Renal cortex interstitium (tissue), 11 donors: ENCODE data around the gene ATG4A. TPM values are rescaled to one million over a fixed set of nuclear protein-coding genes. Genes with fewer than 3 reads are reported as not detected.

Experiments
- DNase-seq, 11 donors: peaks; one replicate each; pipeline ENCODE4 v3.0.0-alpha.2; 2013; ENCODE audit warnings: low read depth in 9 of 11, low spot score in 4 of 11; ENCODE audit errors: extremely low read depth in 1 of 11
- polyA plus RNA-seq, 3 donors: library from polyadenylated mRNA; unstranded; fragments of 120-200 nt; gene quantifications; one replicate each; pipeline ENCODE4 v1.2.1, GENCODE V29; 2013; ENCODE audit not compliant: insufficient read length in 3 of 3

ATG4A gene
- polyA plus RNA-seq, 3 donors = 10.9 to 12.6 (median 10.9) TPM

DNA sequence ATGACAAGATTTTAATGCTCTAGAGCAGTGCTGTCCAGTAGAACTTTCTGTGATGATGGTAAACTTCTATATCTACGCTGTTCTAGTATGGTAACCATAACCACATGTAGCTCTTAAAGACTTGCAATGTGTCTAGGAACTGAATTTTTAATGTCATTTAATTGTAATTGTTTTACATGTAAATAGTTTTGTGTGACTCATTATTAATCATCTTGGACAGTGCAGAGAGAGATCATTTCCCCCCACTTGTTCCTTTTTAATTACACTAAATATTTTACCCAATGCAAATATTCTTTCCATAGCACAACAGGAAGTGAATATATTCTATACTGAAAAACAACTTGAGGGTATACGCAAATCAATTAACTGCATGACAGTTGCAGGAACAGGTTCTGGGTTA is 5.8 kb downstream of the ATG4A start:
- no peak for DNase-seq

DNA sequence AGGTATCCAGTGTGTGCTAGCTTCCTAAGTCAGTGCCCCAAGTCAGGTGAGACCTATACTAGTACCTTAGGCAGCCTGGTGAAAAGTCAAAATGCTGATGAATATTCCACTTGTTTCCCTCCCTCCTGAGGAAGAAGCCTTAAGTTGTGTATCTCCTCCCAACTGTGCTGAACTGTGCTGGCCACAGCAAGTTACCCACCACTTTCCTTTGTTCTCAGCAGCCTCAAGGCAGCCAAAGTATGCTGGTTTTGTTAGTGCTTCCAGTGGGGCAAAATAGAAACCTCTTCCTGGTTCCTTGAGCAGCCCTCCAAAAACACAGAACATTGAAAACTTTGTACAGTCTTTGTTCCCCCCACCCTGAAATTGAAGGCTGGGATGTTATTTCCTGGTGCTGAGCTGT is 13.9 kb downstream of the ATG4A start:
- DNase-seq = no peak

DNA sequence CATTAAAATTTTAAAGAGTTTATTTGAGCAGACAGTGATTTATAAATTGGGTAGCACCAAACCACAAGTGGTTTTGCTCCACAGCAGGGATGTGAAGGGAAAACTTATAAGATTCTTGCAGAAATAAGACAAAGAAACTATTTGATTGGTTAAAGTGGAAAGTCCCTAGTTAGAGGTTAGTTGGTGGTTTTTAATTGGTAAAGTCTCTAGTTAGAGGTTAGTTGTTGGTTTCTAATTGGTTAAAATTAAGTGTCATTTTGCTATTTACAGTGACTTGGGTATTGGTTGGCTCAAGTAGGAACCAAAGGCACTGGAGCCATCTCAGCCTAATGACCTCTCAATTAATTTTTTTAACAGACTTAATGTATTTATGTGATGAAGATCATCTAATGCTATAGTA is 23.0 kb downstream of the ATG4A start:
- DNase-seq = no peak

DNA sequence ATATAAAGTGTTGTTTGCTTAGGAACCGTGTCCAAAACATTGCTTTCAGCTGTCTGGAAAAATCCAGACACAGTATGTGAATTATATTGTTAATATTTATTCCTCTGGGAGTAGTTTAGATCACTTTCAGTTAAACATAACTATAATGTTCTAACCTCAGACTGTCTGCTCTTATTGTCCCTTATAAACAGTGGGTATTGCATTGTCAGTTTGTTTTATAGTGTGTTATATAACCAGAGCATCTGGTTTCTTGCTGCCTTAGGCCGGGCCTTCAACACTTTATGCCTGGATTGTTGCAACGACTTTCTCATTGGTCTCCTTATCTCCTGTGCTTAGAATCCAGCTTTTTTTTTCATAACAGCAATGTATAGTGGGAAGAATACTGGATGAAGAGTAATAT is 26.4 kb downstream of the ATG4A start:
- peak in 1 of 11 donors; percentile 5 for DNase-seq

DNA sequence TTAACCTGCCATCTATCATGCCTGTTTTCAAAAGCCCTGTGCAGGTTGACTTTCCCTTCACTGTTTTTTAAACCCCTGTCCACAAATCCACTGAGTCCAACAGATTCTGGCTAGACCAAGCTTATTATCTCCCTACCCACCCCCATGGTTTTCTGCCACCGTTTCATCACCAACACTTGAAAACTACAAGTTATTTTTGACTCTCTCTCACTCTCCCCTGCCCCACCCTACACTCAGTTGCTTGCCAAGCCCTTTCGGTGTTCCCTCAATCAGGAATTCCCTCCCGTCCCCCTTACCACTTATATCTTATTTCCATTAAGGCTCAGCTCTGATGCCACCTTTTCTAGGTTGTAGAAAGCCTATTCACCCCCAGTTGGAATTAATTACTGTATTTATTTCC is 29.7 kb downstream of the ATG4A start:
- no peak for DNase-seq

DNA sequence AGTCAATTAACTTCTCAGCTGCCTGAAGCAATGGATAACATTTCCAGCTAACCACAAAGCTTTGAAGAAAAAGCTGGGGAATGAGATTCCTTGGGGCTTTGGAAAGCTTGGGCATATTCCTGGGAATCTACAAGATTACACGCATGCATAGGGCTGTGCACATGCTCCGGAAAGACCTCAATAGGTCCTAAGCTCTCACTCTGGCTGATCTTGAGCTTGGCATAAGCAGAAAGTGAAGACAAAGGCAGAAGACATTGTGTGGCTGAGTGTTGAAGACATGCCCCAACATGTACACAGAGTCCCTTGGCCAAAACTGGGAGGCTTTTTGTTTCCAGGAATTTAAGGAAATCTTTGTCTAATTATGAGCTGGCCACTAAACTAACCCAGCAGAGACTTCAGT is 31.2 kb downstream of the ATG4A start:
- DNase-seq = no peak

DNA sequence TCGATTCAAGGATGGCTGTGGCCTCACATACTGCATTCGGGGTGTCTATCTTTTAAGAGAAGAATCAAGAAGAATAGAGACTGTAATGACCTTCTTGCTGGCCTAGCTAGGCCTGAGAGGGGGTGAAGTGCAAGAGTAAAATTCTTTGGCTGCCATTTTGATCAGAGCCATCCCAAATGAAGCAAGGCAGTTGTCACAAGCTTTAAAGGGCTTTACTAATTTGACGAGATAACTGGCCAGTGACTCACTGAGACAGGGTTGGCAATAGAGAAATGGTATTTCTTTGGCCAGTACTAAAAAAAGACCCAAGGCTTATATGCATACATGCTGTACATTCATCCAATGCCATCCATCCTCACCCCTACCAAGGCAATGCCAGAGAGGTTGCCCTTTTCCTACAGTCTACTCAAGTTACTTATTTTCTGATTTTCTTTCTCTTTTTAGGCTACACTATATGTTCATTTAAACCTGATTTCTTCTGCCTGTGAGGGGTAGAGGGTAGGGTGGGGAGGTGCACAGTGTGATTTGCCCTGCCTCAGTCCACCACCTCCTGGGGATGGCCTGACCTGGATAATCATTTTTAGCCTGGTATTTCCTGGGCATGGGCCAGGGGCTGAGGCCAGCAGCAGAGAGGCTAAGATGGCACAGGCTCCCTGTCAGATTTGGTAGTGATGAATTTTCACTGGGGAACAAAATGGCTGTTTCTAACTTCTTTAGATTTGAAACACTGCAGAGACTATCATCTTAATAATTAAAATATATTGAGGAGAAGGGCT is 32.2 kb downstream of the ATG4A start:
- DNase-seq = no peak

DNA sequence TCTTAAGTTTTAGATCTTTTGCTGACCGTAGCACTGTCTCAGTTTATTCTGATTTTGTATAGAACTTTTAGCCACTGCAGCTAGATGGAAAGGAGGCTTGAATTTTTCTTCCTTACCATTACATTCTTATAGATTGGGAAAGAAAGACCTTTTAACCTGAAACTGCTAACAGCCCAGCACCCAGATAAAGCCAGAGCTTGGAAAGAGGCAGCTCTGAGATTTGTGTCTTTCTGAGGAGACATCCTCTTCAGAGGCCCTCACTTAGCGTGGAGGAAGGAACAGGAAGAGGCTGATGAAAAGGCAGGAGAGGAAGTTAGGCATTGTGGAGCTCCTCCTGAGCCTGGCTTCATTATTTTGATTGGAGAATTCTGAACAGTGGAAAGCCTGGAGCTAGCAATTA is 35.1 kb downstream of the ATG4A start:
- DNase-seq = no peak

DNA sequence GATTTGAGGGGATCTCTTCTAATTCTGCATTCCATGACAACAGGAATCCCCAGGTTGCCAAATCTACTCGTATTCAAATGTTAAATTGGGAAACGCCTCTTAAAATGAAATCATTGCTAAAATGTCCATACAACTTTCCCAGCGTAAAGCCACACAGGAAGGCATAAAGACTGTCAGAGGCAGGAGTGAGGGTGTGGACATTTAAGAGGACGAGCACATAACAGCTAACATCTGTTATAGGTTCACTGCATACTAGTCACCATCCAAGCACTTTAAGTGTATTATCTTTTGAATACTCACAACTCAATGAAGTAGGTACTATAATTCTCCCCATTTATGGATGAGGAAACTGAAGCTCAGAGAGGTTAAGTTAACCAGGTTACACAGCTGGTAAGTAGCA is 35.6 kb downstream of the ATG4A start:
- no peak for DNase-seq

DNA sequence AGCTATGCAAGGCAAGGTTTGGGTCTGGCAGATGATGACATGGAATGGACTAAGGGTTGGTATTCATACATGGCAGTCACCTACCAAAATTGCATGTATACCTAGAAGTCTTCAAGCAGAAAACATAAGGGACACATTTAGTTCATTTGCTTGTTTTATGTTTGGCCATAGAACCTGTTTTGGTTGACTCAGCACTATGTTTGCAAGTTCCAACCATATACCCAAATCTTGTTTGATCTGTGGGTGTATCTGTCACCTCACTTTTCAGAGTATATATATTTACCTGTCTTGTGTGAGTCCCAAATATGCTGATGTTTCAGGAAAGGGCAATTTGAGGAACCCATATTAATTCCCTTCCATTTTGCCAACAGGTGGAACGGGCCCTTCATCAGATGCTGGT is 39.3 kb downstream of the ATG4A start:
- no peak for DNase-seq

DNA sequence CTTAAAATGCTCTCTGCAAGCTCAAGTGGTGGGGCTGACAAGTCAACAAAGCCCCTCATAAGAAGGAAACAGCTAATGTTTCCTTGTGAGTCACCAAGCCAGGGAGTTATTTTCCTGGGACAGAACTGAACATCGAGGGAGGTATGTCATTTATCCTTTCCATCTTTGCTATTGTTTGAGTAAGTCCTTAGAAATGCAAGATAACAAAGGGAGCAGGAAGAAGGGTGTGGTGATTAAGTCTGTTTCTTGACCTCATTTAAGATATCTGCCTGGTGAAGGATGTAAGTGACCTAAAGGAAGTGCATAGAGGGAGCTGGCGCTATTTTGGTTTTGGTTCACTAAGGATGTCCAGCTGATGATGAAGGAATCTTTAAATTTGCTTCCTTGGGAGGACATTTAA is 39.9 kb downstream of the ATG4A start:
- no peak for DNase-seq

DNA sequence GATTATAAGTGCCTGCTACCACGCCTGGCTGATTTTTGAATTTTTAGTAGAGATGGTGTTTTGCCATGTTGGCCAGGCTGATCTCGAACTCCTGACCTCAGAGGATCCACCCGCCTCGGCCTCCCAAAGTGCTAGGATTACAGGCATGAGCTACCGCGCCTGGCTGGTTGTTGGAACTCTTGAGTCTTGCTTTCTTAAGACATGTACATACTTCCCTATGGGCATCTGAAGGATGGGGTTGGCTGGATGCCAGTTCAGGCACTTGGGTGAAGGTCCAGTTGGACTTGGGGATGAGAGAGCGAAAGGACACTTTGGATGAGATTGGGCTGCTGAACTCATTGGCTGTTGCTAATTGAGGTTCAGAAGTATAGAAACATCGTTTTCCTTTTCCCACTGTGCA is 40.5 kb downstream of the ATG4A start:
- DNase-seq = no peak

DNA sequence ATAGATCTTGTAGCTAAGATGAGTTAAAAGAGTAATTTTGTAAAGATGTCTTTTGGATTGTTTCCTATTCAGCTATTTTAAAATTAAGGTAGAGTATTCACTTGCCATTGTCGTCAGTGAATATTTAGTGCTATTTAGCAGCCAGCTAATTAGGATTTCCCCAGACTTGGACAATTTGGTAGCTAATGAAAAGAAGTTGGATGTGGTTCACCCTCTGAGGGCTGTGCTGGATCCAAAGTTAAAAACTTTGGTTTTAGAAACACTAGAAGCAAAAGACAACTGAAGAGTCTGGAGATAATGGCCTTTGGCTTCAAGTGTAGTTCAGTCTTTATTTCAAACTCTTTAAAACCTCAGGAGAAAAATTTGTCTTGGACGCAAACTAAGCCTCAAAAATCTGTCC is 41.3 kb downstream of the ATG4A start:
- DNase-seq = no peak

DNA sequence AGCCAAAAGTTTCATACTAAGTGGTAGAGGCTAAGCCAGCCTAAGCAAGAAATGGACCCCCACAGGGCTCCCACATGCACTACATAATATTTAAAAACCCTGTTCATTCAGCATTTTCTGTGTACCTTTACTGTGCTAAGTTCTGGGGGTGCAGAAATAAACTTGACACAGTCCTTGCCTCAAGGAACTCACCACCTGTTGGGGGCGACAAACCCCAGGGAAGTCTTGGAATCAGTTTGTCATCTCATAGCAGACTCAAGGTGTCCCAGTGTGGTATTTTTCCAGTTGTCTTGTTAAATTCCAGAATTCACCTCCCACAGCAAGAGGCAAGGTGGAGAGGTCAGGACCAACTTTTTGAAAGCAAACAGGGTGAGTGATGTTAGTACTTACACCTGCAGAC is 43.1 kb downstream of the ATG4A start:
- no peak for DNase-seq

DNA sequence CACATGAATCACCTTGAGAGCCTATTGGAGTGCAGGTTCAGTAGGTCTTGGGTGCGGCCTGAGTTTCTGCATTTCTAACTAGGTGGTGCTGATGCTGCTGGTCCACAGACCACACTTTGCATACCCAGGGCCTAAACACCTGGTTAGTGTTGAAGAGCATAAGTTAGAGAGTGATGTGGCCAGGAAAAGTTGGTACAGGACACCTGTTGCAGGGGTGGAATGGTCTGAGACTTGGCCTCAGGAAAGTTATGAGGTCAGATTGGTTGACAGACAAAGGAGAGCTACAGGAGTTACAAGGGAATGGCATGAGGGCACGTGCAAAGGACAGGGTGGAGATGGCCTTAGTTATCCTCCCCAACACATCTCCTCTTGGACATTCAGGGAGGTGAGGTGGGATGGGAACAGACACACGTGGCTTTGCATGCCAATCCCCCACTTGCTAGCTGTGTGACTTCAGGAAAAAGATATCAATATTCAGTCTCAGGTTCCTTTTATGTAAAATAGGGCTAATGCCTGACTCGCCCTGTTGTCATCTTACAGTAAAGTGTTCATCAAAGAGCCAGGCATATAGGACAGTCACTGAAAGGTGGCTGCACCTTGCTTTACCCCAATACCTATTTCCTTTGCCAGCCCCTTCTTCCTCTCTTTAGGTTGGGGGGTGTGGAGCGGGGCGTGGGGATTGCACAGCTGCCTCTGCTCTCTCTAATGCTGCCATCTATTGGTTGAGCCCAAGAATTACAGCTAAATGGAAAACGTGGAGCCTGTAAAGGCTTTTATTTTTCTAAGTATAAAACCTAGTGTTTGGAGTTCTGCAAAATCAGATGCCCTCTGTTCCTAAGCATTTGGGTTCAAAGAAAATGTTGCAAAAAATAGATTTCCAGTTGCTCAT is 47.5 kb downstream of the ATG4A start:
- no peak for DNase-seq

DNA sequence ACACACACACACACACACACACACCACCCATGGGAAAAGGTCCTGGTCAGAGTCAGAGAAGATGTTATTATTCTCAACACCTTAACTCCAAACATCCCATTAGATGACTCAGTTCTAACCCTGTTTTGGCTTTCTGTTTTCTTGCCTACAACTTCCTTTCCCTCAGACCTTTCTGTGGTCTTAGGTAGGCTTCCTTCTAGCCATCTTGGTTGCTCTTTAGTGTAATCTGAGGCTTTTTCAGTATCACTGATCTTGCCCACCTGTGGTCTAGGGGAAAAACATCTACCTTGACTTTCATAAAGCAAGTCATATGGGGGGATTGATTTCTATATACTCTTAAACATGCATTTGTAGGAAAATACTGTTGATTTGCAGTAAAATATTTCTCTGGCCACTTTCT is 56.9 kb downstream of the ATG4A start:
- DNase-seq = no peak

DNA sequence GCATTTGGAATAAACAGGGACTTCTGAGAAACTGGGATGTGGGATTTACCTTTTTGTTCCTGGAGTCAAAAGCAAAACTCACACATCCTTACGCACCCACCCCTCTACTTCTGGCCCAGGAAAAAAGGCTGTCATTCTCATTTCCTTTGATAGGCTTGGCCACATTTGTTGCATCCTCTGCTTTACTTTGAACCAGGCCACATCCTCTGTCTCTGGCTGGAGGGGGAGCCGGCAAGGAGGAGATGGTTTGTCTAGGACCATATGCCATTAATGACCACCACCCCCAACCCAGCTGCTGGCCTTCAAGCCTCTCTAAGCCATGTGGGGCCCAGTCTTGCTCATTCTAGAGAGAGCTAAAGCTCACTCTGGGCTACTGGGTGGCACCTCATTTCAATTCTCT is 64.5 kb downstream of the ATG4A start:
- DNase-seq = no peak

DNA sequence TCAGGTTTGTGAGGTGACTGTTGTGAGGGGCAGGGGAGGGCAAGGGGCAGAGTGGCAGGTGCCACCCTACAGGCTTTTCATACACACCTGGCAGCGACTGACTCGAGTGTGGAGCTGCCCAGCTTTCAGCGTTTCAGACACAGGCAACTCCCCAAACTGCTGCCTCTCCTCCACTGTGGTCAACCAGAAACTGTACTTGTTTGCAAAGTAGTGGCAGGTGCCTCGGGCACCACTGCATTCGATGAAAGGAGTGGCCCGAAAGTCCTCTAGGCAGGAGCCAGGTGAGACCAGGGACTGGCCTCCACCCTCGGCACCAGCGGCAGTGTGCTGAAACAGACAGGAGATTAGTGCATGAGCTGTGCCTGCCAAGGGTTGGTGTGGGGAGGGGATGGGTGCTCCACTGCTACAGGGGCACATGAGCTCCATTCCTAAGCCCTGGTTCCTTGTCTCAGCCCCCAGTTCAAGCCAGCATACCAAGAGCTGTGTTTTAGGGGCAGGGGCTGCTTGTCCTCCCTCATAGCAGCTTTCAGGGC is 65.4 kb downstream of the ATG4A start:
- DNase-seq = no peak

DNA sequence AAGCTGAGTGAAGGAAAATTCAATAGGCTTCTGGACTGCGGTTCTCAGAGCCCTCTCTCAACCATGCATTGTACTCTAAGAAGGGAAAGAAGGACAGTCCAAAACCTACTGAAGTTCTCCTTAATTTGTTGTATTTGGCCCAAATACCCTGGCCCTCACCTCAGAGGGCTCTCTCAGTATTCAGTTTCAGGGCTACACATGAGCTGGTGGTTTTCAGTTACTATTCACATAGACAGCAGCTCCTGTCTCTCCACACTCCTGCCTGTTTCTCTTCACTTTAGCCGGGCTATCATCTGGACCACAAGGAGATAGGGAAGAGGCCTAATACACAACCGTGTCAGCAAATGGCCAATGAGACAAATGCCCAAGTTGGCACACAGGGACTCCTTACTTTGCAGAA is 66.0 kb downstream of the ATG4A start:
- no peak for DNase-seq

DNA sequence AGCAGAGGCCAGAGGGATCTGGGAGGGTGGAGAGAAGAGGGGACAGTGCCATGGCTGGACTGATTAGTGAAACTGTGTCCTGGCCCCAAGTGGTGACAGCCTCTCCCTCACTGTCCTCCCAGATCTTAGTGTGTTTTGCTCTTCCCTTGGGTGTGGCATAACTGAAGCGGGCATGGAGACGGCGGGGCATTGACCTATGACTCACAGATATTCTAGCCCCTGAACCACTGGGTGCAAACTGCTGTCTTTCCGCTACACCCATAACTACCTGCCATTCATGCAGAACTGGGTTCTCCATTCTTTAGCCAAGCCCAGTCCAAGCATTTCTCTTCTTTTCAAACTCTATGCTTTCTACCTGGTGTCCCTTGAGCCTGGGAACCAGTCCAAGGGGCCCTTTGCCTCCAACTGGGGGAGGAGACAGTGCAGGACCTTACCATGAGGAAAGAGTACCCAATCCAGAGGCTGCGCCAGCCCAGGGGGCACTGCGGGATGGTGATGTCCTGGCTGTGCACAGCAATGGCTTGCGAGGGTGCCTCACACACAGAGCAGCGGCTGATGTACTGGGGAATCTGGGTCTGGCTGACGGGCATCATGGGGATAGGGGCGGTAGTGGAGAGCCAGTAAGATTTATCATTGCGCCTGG is 67.6 kb downstream of the ATG4A start:
- no peak for DNase-seq
